Glutamatergic neuron (in vitro differentiated cells): Measurements from ENCODE around the gene ATP13A3. TPM values are rescaled to one million over a fixed set of nuclear protein-coding genes. Genes with fewer than 3 reads are reported as not detected.

Source experiments
- DNase-seq: peaks from one replicate; pipeline ENCODE4 v3.0.0; 2022
- H3K27ac Mint-ChIP-seq: one replicate; pipeline ENCODE4 v1.8.0; 2020; ENCODE audit warnings: mild to moderate bottlenecking, mixed read lengths, inconsistent platforms; ENCODE audit not compliant: unreplicated experiment
- H3K27me3 Mint-ChIP-seq: one replicate; pipeline ENCODE4 v1.8.0; 2020; ENCODE audit warnings: mild to moderate bottlenecking, moderate library complexity, mixed read lengths, inconsistent platforms; ENCODE audit not compliant: unreplicated experiment
- H3K36me3 Mint-ChIP-seq: one replicate; pipeline ENCODE4 v1.8.0; 2020; ENCODE audit warnings: mild to moderate bottlenecking, mixed read lengths, inconsistent platforms; ENCODE audit not compliant: unreplicated experiment
- H3K4me1 Mint-ChIP-seq: one replicate; pipeline ENCODE4 v1.8.0; 2020; ENCODE audit warnings: mild to moderate bottlenecking, low read depth, mixed read lengths, inconsistent platforms; ENCODE audit not compliant: unreplicated experiment
- H3K4me3 Mint-ChIP-seq: one replicate; pipeline ENCODE4 v1.8.0; 2020; ENCODE audit warnings: mild to moderate bottlenecking, mixed read lengths, inconsistent platforms; ENCODE audit not compliant: unreplicated experiment
- H3K9me3 Mint-ChIP-seq: one replicate; pipeline ENCODE4 v1.8.0; 2020; ENCODE audit warnings: mild to moderate bottlenecking, moderate library complexity, mixed read lengths, inconsistent platforms; ENCODE audit not compliant: unreplicated experiment
- total RNA-seq: library from RNA; stranded (reverse); fragmentation: NEBNext Ultra II Directional; extraction: Animal tissue kit (Norgen Biotek cat#: 25700); gene quantifications from one replicate; pipeline ENCODE4 v1.2.1, GENCODE V29; 2021; ENCODE audit not compliant: unreplicated experiment
- TF ChIP-seq, protein P1 (sequence below): fragments of 200-600 bp; sonication (generic); IDR thresholded peaks from one replicate; pipeline ENCODE4 v1.5.0; 2021; ENCODE audit not compliant: partially characterized antibody, unreplicated experiment

ATP13A3 gene
- total RNA-seq, 1 donor from 2014 or later, result 41.6 TPM

DNA sequence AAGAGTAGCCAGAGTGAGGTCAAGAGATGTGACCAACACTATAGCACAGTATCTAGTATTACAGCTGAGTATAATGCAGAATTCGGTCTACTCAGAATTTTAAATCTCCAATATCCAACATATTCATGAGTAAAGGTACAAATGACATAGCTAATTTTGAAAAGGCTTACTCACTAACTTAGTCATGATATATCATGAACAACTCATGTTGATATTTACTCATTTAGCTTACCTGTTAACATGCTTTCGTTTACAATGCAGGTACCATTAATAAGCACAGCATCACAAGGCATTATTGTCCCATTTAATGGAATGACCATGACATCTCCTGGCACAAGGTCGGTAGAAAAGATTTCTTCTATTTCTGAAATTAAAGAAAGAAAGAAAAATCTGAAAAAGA is 36.9 kb downstream of the ATP13A3 start:
- Mint-ChIP-seq H3K9me3 (no peaks in the 10 kb centered on the region), H3K27me3 (no peaks in the 10 kb centered on the region), H3K36me3 (no peaks in the 10 kb centered on the region), H3K4me3 (no peak overlapping the region), H3K27ac (no peak overlapping the region), H3K4me1 (no peaks in the 10 kb centered on the region)
- DNase-seq, result no peak
- TF ChIP-seq, protein P1, sequence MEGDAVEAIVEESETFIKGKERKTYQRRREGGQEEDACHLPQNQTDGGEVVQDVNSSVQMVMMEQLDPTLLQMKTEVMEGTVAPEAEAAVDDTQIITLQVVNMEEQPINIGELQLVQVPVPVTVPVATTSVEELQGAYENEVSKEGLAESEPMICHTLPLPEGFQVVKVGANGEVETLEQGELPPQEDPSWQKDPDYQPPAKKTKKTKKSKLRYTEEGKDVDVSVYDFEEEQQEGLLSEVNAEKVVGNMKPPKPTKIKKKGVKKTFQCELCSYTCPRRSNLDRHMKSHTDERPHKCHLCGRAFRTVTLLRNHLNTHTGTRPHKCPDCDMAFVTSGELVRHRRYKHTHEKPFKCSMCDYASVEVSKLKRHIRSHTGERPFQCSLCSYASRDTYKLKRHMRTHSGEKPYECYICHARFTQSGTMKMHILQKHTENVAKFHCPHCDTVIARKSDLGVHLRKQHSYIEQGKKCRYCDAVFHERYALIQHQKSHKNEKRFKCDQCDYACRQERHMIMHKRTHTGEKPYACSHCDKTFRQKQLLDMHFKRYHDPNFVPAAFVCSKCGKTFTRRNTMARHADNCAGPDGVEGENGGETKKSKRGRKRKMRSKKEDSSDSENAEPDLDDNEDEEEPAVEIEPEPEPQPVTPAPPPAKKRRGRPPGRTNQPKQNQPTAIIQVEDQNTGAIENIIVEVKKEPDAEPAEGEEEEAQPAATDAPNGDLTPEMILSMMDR, result no peak

DNA sequence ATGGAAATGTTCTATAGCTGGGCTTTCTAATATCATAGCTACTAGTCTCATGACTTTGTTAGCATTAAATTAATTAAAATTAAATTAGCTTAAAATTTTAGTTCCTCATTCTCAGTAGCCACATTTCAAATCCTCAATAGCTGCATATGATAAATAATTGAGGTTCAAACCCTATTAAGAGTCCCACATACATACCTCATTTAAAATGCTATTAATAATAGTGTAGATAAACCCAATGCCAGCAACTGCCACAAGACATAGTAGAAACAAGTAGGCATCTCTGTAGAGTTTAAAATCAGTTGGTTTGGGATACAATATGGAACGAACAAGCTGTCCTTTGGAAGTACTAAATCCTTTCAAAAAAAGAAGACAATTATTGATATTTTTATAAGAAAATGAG is 39.1 kb downstream of the ATP13A3 start:
- Mint-ChIP-seq H3K36me3 (no peaks in the 10 kb centered on the region), H3K27ac (no peak overlapping the region), H3K9me3 (no peaks in the 10 kb centered on the region), H3K27me3 (no peaks in the 10 kb centered on the region), H3K4me1 (no peaks in the 10 kb centered on the region), H3K4me3 (no peak overlapping the region)
- TF ChIP-seq, protein P1, result no peak
- DNase-seq, result no peak

DNA sequence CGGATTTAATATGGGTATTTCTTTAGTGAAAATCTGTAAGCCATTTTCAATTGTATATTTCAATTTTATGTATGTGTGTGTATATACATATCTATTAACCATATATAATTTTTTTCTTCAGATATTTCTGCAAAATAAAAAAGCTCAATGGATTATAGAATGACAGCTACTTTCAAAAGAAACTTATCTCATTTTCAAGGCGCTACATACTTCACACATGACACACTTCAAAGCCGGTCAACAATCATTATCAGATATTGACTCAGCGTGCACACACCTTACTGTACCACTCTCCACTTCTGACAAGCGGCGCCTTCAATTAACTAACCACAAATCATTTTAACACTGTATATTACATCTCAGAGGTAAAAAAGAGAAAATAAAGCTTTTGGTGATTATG is 39.6 kb downstream of the ATP13A3 start:
- no peaks in the 10 kb centered on the region for H3K27me3 Mint-ChIP-seq

DNA sequence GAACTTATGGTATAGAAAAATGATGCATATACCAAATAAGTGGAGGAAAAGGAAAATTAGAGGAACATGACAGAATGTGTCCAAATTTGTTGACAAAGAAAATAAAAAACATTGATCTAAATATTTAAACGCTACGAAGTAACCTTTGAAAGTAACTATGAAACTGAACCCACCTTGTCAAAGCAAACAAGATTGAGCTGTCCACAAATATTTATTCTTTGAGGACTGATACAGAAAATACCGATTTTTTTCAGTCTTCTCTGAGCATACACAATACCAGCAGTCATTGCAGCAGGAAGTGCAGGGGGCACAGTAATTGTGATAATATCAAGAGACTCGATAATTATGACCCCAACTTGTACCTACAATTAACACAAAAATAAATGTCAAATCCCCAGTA is 40.0 kb downstream of the ATP13A3 start:
- H3K4me1 Mint-ChIP-seq, result peaks cover 4% of the 10 kb centered on the region
- H3K9me3 Mint-ChIP-seq, result no peaks in the 10 kb centered on the region
- DNase-seq, result no peak
- no peak overlapping the region for H3K4me3 Mint-ChIP-seq
- H3K27me3 Mint-ChIP-seq, result no peaks in the 10 kb centered on the region
- no peak overlapping the region for H3K27ac Mint-ChIP-seq
- TF ChIP-seq, protein P1, result no peak
- no peaks in the 10 kb centered on the region for H3K36me3 Mint-ChIP-seq

More for the DNA sequence above, 39.6 kb downstream of the ATP13A3 start:
- DNase-seq, result no peak
- no peak overlapping the region for H3K27ac Mint-ChIP-seq
- H3K4me3 Mint-ChIP-seq, result no peak overlapping the region
- no peaks in the 10 kb centered on the region for H3K36me3 Mint-ChIP-seq
- no peaks in the 10 kb centered on the region for H3K9me3 Mint-ChIP-seq
- TF ChIP-seq, protein P1, result no peak
- H3K4me1 Mint-ChIP-seq, result no peaks in the 10 kb centered on the region

DNA sequence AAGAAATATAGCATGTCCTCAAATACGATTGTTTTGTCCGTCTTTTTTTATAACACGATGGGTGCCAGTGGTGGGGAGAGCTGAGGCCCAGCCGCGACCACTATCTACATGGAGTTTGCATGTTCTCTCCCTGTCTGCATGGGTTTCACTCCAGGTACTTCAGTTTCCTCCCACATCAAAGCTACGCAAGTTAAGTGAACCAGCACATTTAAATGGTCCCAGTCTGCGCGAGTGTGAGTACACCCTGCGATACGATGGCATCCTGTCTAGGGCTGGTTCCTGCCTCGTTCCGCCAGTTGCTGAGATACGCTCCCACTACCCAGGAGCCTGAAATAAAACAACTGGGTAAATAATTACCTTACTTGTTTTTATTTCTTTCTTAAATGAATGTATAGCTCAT is 40.6 kb downstream of the ATP13A3 start:
- H3K36me3 Mint-ChIP-seq, result no peaks in the 10 kb centered on the region
- peaks cover 8% of the 10 kb centered on the region for H3K4me1 Mint-ChIP-seq
- no peaks in the 10 kb centered on the region for H3K9me3 Mint-ChIP-seq
- no peak for DNase-seq
- TF ChIP-seq, protein P1, result no peak
- no peaks in the 10 kb centered on the region for H3K27me3 Mint-ChIP-seq
- no peak overlapping the region for H3K27ac Mint-ChIP-seq
- no peak overlapping the region for H3K4me3 Mint-ChIP-seq
